Hematopoietic multipotent progenitor cell treated with erythropoietin and hydrocortisone succinate and interleukin-3 and kit ligand, for 17 days (in vitro differentiated cells): ENCODE data around the gene SMARCC2.
A peak's percentile ranks its signal among the peaks of the same experiment; 100 is the strongest.
"Not testable (repeated sequence)": the region's sequence is repeated elsewhere in the genome, so short reads cannot be mapped to it uniquely, and the experiment has no call there.

ENCODE experiments used
- DNase-seq: peaks from one replicate; pipeline ENCODE4 v3.0.0-alpha.2; 2015; ENCODE audit warnings: low spot score

The SMARCC2 gene

GRCh38 chr12:56163533-56164344, 25.5 kb downstream of the SMARCC2 start:
- DNase-seq = no peak

- DNase-seq = no peak
Measured at GRCh38 chr12:56162468-56163290, 26.6 kb downstream of the SMARCC2 start.

- no peak for DNase-seq
Measured at GRCh38 chr12:56161690-56162351, 27.5 kb downstream of the SMARCC2 start.

GRCh38 chr12:56160894-56161689, 28.2 kb downstream of the SMARCC2 start:
- no peak for DNase-seq

GRCh38 chr12:56160193-56160763, 29.0 kb downstream of the SMARCC2 start:
- no peak for DNase-seq

- DNase-seq = no peak
Measured at GRCh38 chr12:56159482-56160192, 29.6 kb downstream of the SMARCC2 start.

- peak; percentile 70 for DNase-seq
Measured at GRCh38 chr12:56158926-56159461, 30.3 kb downstream of the SMARCC2 start.

- peak; percentile 97 for DNase-seq
Measured at GRCh38 chr12:56158029-56158925, 31.0 kb downstream of the SMARCC2 start, which contains the start of gene MYL6. Gene MYL6, plus strand, starts transcription at chr12:56158359. Its CDS starts 43 bp downstream, at chr12:56158402.

- no peak for DNase-seq
Measured at GRCh38 chr12:56157201-56158028, 31.9 kb downstream of the SMARCC2 start.

- not testable (repeated sequence) for DNase-seq
Measured at GRCh38 chr12:56156464-56157200, 32.7 kb downstream of the SMARCC2 start.

- DNase-seq = no peak
Measured at GRCh38 chr12:56155256-56155845, 33.9 kb downstream of the SMARCC2 start.

- DNase-seq = no peak
Measured at GRCh38 chr12:56154818-56155217, 34.5 kb downstream of the SMARCC2 start.

- DNase-seq = no peak
Measured at GRCh38 chr12:56154246-56154771, 35.0 kb downstream of the SMARCC2 start.

GRCh38 chr12:56153678-56154065, 35.6 kb downstream of the SMARCC2 start:
- no peak for DNase-seq

- DNase-seq = no peak
Measured at GRCh38 chr12:56152756-56153677, 36.3 kb downstream of the SMARCC2 start.
